Left ventricle myocardium superior (tissue), 1 donor: ENCODE results near the gene PLSCR2. TPM values are rescaled to one million over a fixed set of nuclear protein-coding genes. Genes with fewer than 3 reads are reported as not detected.
A peak's percentile ranks its signal among the peaks of the same experiment; 100 is the strongest.
"Not testable (repeated sequence)": the region's sequence is repeated elsewhere in the genome, so short reads cannot be mapped to it uniquely, and the experiment has no call there.

Experiments
- ATAC-seq: fragments of 200-7000 bp; cut with Tn5 transposase; one replicate; pipeline ENCODE4 v1.9.1; 2020; ENCODE audit warnings: mild to moderate bottlenecking, moderate library complexity
- DNase-seq: peaks from one replicate; pipeline ENCODE4 v3.0.0-alpha.2; 2020
- intact Hi-C: fragments of 100-400 bp; cut with micrococcal nuclease; formaldehyde crosslinking; loops from one replicate; pipeline ENCODE4 v1.11.0; 2022
- total RNA-seq: library from RNA; stranded (reverse); fragmentation: NEBNext Ultra II Directional; extraction: Animal tissue kit (Norgen Biotek cat#: 25700); gene quantifications from one replicate; pipeline ENCODE4 v1.2.1, GENCODE V29; 2021
- donor health status: DM: no; HTN: yes; CAD: no; lungs with severe emphysema.

Gene PLSCR2
- total RNA-seq, 1 donor from 2014 or later = not detected

DNA sequence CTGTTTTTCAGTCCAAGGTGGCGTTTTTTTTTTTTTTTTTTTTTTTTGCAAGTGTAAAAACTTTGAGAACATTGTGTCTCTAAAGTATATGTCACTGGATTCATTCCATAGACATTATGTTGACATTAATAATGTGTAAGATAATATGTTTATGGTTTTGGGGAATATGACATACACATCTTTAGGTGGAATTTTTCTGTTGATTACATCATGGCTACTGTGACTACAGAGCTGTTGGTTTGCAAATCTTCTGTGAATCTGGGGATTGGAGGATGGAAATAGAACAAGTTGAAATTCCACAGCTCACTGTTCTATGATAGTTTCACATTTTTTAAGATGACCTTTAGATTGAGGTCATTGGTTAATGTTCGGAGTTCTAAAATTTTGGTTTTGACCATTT is 24.4 kb upstream of the PLSCR2 start:
- intact Hi-C loops = no loop called here
- no peak for DNase-seq
- ATAC-seq = no peak

DNA sequence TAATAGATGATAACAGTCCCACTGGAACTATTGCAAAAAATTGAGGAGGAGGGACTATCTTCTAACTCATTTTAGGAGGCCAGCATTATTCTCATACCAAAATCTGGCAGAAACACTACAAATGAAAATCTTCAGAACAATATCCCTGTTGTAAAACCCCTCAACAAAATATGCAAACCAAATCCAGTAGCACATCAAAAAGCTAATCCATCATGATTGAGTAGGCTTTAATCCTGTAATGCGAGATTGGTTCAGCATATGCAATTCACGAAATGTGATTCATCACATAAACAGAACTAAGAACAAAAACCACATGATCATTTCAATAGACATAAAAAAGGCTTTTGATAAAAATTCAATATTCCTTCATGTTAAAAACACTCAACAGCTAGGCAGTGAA is 23.9 kb upstream of the PLSCR2 start:
- DNase-seq (no peak), ATAC-seq (no peak)
- intact Hi-C loops = no loop called here

DNA sequence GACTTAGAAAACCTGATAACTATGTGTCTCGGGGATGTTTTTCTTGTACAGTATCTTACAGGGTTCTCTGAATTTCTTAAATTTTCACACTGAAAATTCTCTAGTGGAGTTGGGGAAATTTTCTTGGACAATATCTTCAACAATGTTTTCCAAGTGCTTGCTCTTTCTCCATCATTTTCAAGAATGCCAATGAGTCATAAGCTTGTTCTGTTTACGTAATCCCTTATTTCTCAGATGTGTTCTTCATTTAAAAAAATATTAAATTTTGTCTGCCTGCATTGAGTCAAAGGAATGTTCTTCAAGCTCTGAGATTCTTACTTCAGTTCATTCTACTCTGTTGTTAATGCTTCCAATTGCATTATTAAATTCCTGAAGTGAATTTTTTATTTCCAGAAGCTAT is 21.9 kb upstream of the PLSCR2 start:
- intact Hi-C loops = no loop called here
- DNase-seq (no peak), ATAC-seq (no peak)

DNA sequence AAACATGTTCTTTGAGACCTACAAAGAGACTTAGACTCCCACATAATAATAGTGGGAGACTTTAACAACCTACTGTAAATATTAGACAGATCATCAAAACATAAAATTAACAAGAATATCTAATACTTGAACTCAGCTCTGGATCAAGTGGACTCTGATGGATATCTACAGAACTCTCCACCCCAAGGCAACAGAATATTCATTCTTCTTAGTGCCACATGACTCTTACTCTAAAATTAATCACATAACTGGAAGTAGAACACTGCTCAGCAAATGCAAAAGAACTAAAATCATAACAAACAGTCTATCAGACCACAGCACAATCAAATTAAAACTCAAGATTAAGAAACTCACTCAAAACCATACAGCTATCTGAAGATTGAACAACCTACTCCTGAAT is 15.9 kb upstream of the PLSCR2 start:
- intact Hi-C loops = no loop called here
- DNase-seq = no peak
- ATAC-seq = no peak

DNA sequence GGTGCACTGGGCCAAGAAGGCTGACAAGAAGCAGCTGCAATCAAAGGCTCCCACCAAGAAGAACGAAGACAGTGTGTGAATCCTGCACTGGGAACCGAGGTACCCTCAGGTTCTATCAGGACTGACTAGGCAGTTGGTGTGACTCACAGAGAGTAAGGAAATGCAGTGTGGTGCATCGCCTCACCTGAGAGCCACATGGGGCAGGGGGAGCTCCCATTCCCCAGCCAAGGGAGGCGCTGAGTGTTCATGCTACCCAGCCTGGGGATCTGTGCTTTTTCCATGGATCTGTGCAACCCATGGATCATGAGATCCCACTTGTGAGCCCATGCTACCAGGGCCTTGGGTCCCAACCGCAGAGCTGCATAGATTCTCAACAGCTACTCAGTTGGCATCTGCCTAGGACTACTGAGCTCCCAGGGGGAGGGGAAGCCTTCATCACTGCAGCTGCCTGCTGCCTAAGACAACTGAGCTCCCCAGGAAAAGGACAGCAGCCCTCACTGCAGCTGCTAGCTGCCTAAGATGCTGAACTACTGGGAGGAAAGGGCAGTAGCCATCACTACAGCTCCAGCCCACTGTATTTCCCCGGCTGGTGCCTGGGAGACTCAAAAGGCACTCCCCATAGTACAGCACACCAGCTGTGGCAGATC is 6.9 kb upstream of the PLSCR2 start:
- no peak for ATAC-seq

DNA sequence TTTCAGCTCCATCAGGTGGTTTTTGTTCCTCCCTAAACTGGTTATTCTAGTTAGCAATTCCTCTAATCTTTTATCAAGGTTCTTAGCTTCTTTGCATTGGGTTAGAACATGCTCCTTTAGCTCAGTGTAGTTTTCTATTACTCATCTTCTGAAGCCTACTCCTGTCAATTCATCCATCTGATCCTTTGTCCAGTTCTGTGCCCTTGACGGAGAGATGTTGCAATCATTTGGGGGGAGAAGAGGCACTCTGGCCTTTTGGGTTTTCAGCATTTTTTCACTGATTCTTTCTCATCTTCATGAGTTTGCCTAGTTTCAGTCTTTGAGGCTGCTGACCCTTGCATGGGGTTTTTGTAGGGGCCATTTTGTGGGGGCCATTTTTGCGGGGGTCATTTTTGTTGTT is 5.6 kb upstream of the PLSCR2 start:
- ATAC-seq, intact Hi-C loops, DNase-seq: not testable (repeated sequence)

More for the DNA sequence above, 6.9 kb upstream of the PLSCR2 start:
- no peak for DNase-seq
- intact Hi-C loops = no loop called here

DNA sequence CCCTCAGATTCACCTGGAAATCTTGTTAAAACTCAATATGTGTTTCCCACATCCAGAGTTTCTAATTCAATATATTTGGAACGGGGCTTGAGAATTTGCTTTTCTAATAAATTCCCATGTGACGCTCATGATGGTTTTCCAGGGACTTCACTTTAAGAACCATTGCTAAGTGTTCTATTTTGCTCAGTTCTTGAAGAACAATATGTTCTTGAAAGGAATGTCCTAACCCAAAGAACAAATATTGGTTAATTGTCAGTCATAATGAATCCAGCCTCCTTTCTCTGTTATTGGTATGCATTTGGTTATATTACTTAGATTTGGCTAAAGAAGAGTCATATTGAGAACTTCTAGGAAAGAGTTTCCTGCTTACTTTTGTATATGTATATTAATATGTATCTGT is 4.4 kb upstream of the PLSCR2 start:
- no peak for DNase-seq
- ATAC-seq = peak; percentile 35
- intact Hi-C loops = no loop called here

DNA sequence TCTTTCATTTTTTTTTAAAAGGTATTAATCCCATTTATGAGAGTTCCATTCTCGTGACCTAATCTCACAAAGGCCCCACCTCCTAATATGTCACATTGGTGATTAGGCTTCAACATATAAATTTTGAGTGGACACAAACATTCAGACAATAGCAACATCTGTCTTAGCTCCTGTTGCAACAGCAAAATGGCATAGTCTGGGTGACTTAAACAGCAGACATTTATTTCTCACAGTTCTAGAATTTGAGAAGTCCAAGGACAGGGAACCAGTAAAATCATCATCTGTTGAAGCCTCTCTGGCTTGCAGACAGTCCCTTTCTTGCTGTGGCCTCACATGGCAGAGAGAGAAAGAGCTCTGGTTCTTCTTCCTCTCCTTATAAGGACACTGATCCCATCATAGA is 3.2 kb upstream of the PLSCR2 start:
- intact Hi-C loops = no loop called here
- no peak for DNase-seq
- ATAC-seq = no peak

DNA sequence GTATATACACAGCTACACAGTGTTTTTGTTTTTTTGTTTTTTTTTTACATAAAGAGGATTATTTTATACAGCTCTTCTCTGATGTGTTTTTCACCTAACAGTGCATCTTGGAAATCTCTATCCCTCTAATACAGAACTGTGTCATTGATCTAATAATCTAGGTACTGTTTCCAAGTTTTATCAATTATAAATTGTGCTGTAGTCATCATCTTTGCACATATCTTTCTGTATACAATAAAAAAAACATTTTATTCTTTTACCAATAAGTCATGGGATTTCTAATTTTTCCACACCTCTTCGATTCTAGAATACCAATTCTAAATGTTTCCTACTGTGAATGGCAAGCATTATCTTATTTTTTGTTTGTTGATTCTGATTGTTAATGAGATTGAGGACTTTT is 1.7 kb upstream of the PLSCR2 start:
- no peak for ATAC-seq
- DNase-seq = no peak
- intact Hi-C loops = no loop called here

DNA sequence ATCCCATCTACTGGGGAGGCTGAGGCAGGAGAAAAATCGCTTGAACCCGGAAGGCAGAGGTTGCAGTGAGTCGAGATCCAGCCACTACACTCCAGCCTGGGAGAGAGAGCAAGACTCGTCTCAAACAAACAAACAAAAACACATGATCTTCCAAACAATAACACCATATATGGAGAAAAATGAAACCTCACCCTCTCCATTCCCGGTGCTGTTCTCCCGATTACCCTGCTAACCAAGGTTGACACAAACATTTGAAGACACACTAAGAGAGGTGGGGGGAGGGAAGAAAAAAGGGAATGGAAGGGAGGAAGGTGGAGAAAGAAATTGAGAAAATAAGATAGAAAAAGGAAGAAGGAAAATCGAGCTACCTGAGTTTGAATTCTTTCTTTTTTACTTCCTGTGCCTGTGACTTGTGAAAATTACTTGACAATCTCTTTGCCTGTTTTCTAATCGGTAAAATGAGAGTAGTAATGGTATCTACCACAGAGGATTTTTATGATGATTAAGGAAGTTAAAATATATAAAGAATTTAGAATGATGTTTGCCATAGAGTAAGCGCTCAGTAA is 1.1 kb upstream of the PLSCR2 start:
- no peak for DNase-seq
- no peak for ATAC-seq
- intact Hi-C loops = no loop called here

DNA sequence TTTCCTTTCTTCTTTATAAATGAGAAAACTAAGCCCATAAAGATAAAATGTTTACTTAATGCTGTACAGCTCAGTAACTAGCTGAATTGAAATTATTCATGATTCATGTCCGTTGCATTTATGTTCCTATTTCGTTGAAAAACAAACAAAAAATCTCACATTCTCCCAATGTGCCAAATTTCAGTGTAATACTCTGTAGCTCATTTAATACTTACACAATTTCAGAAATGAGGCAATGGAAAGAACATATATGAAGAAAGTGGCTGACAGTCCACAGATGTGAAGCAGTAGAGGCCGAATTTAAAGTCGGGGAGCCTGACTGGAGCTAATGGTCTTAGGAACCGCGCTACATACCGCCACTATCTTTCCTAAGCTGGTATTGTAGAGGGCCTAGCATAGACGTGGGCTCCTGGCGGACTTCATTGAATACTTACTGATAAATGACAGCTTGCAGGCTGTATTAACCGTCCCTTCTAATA is 651 bp downstream of the PLSCR2 start:
- DNase-seq = no peak
- intact Hi-C loops = no loop called here
- peak; percentile 20 for ATAC-seq

DNA sequence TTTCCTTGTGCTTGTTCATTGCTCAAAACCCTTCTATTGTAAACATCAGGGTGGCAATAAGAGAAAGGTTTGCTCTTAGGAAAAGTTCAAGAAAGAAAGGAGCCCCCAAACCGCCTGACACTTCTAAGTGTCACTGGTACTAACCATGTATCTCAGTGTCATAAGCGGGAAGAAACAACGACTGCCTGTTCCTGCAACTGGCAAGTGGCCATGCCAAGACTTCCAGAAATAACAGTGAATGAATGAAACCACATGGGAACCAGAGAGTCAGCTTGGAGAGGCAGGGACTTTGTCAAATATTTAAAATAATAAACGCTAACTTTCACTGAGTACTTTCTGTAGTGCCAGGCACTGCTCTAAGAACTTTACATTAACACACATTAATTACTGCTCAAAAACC is 1.1 kb downstream of the PLSCR2 start:
- intact Hi-C loops = no loop called here
- DNase-seq (no peak), ATAC-seq (peak; percentile 33)

DNA sequence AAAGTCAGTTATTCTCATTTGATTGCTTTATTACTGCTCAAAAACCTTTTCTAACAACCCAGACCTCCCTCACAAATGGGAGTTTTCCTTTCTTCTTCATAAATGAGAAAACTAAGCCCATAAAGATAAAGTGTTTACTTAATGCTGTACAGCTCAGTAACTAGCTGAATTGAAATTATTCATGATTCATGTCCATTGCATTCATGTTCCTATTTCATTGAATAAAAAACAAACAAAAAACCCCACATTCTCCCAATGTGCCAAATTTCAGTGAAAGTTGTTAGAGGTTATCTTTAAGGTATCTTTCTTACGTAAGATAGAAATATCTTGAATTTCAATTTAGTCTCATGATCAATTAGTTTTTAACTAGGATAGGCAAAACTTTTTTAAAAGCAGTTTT is 2.8 kb downstream of the PLSCR2 start:
- intact Hi-C loops = no loop called here

DNA sequence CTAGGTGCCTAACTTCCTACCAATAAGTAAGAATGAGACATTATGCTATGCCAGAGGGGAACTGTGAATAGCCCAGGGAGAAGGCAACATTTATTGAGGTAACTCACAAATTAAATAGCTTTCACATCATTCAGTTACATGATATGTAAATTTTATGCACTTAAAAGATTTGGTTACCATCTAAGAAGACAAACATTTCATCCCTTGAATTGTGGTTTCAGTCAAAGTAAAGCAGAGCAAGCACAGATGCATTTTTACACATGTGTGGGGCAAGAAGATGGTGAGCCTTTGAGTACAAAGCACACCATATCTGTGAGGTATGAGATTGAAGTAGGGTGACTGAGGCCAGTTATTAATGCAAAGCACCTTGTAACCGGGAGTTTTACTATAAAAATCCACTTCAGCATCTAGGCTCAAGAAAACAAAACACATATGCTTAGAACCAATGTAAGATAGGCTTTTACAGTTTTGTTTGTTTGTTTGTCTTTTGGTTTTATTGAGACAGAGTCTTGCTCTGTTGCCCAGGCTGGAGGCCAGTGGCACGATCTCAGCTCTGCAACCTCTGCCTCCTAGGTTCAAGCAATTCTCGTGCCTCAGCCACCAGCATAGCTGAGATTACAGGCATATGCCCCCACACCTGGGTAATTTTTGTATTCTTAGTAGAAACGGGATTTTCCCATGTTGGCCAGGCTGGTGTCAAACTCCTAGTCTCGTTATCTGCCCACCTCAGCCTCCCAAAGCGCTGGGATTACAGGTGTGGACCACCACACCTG is 3.5 kb downstream of the PLSCR2 start:
- ATAC-seq (no peak), DNase-seq (no peak)
- intact Hi-C loops = no loop called here

More for the DNA sequence above, 2.8 kb downstream of the PLSCR2 start:
- DNase-seq = no peak
- ATAC-seq = no peak

DNA sequence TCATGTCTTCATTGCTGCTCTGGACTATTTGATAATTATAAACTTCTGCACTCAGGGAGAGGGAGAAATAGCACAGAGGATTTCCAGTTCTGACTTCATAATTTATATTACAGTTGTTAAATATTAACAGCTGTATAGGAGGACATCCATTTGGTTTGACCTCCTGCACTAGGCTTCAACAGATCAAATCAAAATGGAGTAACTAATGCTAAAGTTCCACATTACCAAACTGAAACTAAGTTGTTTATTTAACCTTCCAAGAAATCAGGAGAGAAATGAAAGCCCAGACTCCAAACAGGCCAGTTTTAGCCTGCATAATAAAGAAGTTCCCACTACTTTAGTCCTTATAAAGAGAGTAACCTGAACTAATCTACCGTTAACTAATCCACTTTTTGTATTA is 4.6 kb downstream of the PLSCR2 start:
- no peak for ATAC-seq
- intact Hi-C loops = no loop called here
- DNase-seq = no peak

DNA sequence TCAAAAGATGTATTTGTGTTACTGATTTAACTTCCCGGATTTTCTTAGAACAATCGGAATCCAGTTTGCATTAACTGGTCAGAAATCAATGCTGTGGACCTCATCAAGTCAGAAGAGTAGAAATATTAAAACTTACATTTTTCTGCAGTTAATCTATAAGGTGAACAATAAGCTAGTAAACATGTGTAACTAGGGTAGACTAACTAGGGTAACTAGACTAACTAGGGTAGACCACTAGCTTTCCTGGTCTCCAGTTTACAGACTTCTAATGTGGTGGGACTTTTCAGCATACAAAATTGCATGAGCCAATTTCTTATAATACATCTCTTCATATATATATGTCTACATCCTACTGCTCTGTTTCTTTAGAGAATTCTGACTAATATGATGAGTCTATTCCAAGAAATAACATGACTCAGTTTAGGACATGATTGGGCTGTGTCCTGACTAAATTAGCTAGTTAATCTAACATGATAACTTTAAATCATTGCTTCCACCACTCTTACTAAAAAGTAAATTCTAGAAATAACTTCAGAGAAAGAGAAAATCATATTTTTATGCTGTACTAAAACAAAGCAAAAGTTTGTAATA is 5.3 kb downstream of the PLSCR2 start:
- DNase-seq = no peak
- intact Hi-C loops = no loop called here
- ATAC-seq = no peak

DNA sequence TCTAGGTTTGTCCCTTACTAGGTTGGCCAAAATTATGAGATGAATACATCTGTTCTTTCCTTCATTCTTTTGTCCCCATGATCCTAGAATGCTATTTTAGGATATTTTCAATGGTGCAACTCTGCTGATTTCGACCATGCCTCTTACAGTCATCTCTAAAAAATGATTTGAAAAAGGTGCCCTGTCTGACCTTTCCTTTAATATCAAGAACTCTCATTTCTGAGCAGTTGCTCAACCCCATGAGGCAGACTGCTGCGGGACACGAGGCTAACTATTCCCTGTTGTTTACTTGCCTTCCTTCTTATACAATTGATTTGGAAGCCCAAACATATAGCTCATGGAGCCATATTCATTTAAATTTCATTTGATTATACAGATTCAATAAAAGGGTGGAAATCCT is 14.6 kb downstream of the PLSCR2 start:
- ATAC-seq (no peak), DNase-seq (no peak)
- intact Hi-C loops = no loop called here

DNA sequence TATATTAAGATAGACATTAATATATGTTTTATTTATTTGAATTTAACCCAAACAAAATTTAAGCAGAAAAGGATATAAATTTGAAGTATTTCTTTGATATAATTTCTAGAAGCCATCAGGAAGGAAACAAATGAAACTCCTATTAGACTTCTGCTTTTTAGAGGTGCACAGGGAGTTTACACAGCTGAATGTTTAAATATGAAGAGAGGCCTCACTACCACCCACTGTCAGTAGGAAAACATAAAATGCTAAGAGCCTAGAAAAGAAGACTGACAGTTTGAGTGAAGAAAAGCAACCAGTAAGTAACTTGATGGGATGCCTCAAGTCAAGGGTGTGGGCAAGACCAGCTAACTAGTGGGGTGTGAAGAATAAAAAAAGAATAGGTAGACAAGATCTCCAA is 19.7 kb downstream of the PLSCR2 start:
- DNase-seq = no peak
- intact Hi-C loops = no loop called here
- no peak for ATAC-seq

DNA sequence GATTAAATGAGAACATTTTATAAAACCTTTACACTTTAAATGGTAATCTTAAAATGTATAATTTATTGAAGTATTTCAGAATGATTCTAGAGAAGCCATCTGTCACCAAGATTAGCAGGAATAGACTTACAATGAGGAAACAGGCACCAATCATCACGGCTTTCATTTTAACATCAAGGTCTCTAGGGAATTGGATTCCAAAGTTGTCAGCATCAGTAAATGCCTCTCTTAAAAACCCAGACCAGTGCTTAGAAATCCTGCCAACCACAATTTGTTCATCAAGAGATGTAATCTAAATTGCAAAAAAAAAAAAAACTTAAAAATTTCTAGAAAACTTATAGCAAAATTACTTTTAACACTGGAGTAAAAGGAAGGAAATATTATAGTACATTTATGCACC is 20.3 kb downstream of the PLSCR2 start:
- intact Hi-C loops = no loop called here
- no peak for DNase-seq
- ATAC-seq = no peak

DNA sequence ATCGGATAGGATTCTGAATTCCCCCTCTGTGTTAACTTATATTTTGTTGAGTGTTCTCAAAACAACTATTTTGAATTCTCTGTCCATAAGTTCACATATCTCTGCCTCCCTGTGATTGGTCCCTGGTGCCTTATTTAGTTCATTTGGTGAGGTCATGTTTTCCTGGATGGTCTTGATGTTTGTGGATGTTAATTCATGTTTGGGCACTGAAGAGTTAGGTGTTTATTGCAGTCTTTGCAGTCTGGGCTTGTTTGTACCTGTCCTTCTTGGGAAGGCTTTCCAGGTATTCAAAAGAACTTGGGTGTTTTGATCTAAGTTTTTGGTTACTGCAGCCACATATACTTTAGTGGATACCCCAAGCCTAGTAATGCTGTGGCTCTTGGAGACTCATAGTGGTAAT is 23.3 kb downstream of the PLSCR2 start:
- DNase-seq (no peak), ATAC-seq (no peak)
- intact Hi-C loops = no loop called here
